ENCODE results near the gene KRT72.

GRCh38 chr12:52634266-52635056 is 33.2 kb upstream of the KRT72 start:
- no peak for TF ChIP-seq CTCF (IDR thresholded peaks at IDR 0.05; ENCODE audit: low read depth, low read length, poor library complexity, severe bottlenecking)
- TF ChIP-seq EZH2phosphoT487 (IDR thresholded peaks at IDR 0.05; ENCODE audit: borderline replicate concordance, low read length), result no peak

All from DOHH2 (cell line).